NB4 (cell line): ENCODE data around the gene DDX46.
"Not testable (repeated sequence)": the region's sequence is repeated elsewhere in the genome, so short reads cannot be mapped to it uniquely, and the experiment has no call there.

Experiments used
- DNase-seq: peaks from one replicate; pipeline ENCODE4 v3.0.0; 2010; ENCODE audit warnings: low read depth
- H3K4me3 ChIP-seq: one replicate; pipeline ENCODE4 v1.5.1; 2011; ENCODE audit warnings: mild to moderate bottlenecking, low read depth, low read length, moderate library complexity
- CTCF ChIP-seq: IDR thresholded peaks from one replicate; pipeline ENCODE4 v1.5.1; 2012; ENCODE audit warnings: low read depth, low read length
- MAX ChIP-seq: IDR thresholded peaks from 2 replicates; pipeline ENCODE4 v1.6.1; 2011; ENCODE audit warnings: low read depth, low read length
- MYC ChIP-seq: IDR thresholded peaks from 2 replicates; pipeline ENCODE4 v1.6.1; 2011; ENCODE audit warnings: low read depth, low read length
- POLR2A ChIP-seq: IDR thresholded peaks from 2 replicates; pipeline ENCODE4 v1.6.1; 2011; ENCODE audit warnings: mild to moderate bottlenecking; ENCODE audit not compliant: insufficient read length; ENCODE audit errors: extremely low read depth

Gene DDX46

GRCh38 chr5:134840811-134841210 is 82.2 kb downstream of the DDX46 start:
- no peak for DNase-seq
- H3K4me3 ChIP-seq = no peak overlapping the region
- TF ChIP-seq POLR2A = no peak
- no peak for TF ChIP-seq CTCF
- no peak for TF ChIP-seq MAX
- TF ChIP-seq MYC = no peak

GRCh38 chr5:134844252-134844651 is 85.7 kb downstream of the DDX46 start:
- DNase-seq = no peak
- TF ChIP-seq MAX (no peak), MYC (no peak), CTCF (no peak), POLR2A (no peak)

GRCh38 chr5:134845335-134845851 is 86.8 kb downstream of the DDX46 start:
- DNase-seq = no peak
- H3K4me3 ChIP-seq = peak overlapping the region; percentile 98
- no peak for TF ChIP-seq MAX
- TF ChIP-seq POLR2A = no peak
- TF ChIP-seq MYC = no peak
- no peak for TF ChIP-seq CTCF

More at GRCh38 chr5:134844252-134844651, 85.7 kb downstream of the DDX46 start:
- H3K4me3 ChIP-seq = no peak overlapping the region

GRCh38 chr5:134845852-134846640 is 87.5 kb downstream of the DDX46 start, which contains the start of gene C5orf24:
Gene C5orf24 (plus strand): TSS chr5:134845968. CDS start chr5:134854901, 8,933 bp downstream.
- DNase-seq = peak; percentile 96
- peak within 1 kb of the TSS; percentile 98 for H3K4me3 ChIP-seq
- TF ChIP-seq CTCF (no peak), MAX (peak; percentile 80), MYC (peak; percentile 71; the same call in 1 of the 2 replicates), POLR2A (peak; percentile 95)

GRCh38 chr5:134846641-134846960 is 88.0 kb downstream of the DDX46 start:
- TF ChIP-seq MYC (0 out of 2 replicates have a peak, but pooled peaks have one; percentile 27), POLR2A (no peak)
- H3K4me3 ChIP-seq = peak overlapping the region; percentile 98
- DNase-seq = no peak

- not testable (repeated sequence) for DNase-seq
Observed at GRCh38 chr5:134849434-134849933, 90.9 kb downstream of the DDX46 start.

More at GRCh38 chr5:134849434-134849933, 90.9 kb downstream of the DDX46 start:
- H3K4me3 ChIP-seq = not testable (repeated sequence)
